ENCODE measurements around the gene SPNS2. TPM values are rescaled to one million over a fixed set of nuclear protein-coding genes. Genes with fewer than 3 reads are reported as not detected.

Gene SPNS2
- total RNA-seq, 2 donors from 2014 or later = 13.7 to 17.4 TPM

- Histone ChIP-seq H3K27ac (no peak overlapping the region), H3K4me1 (peaks cover 4% of the 10 kb centered on the region)
- DNase-seq = no peak
Observed at GRCh38 chr17:4497101-4497824, 1.4 kb upstream of the SPNS2 start.

GRCh38 chr17:4499431-4500190 lies 930 bp downstream of the SPNS2 start:
- intact Hi-C loops (cut with DNase I) = no loop called here
- no peak for DNase-seq
- H3K4me1 ChIP-seq = peaks cover 4% of the 10 kb centered on the region
- no peak for TF ChIP-seq CTCF (IDR thresholded peaks at IDR 0.05)
- peaks cover 10% of the 10 kb centered on the region for H3K27me3 ChIP-seq
- H3K4me3 ChIP-seq = peak overlapping the region; percentile 43
- H3K27ac ChIP-seq = peak overlapping the region; percentile 12
- H3K9ac ChIP-seq (ENCODE audit: low read depth in 2 of 2, low read length in 2 of 2) = peak overlapping the region; percentile 34 to 66
- no peaks in the 10 kb centered on the region for H3K9me3 ChIP-seq
- H3K36me3 ChIP-seq = no peaks in the 10 kb centered on the region

More at GRCh38 chr17:4497101-4497824, 1.4 kb upstream of the SPNS2 start:
- no peak for TF ChIP-seq CTCF (IDR thresholded peaks at IDR 0.05)
- H3K9me3 ChIP-seq = no peaks in the 10 kb centered on the region
- H3K9ac ChIP-seq (ENCODE audit: low read depth in 2 of 2, low read length in 2 of 2) = no peak overlapping the region
- H3K27me3 ChIP-seq = peaks cover 10% of the 10 kb centered on the region
- H3K4me3 ChIP-seq = no peak overlapping the region
- intact Hi-C loops (cut with DNase I) = no loop called here
- H3K36me3 ChIP-seq = no peaks in the 10 kb centered on the region

- intact Hi-C loops (cut with DNase I) = no loop called here
- H3K9me3 ChIP-seq = no peaks in the 10 kb centered on the region
- H3K4me1 ChIP-seq = peaks cover 4% of the 10 kb centered on the region
- DNase-seq = no peak
- H3K27ac ChIP-seq = peak overlapping the region; percentile 12
- TF ChIP-seq CTCF (IDR thresholded peaks at IDR 0.05) = no peak
- peaks cover 10% of the 10 kb centered on the region for H3K27me3 ChIP-seq
- peak overlapping the region; percentile 43 for H3K4me3 ChIP-seq
- no peaks in the 10 kb centered on the region for H3K36me3 ChIP-seq
- peak overlapping the region; percentile 24 to 34 for H3K9ac ChIP-seq (ENCODE audit: low read depth in 2 of 2, low read length in 2 of 2)
Observed at GRCh38 chr17:4500191-4500571, 1.5 kb downstream of the SPNS2 start.

GRCh38 chr17:4501295-4501949 lies 2.7 kb downstream of the SPNS2 start:
- Histone ChIP-seq H3K9ac (ENCODE audit: low read depth in 2 of 2, low read length in 2 of 2) (peak overlapping the region in 1 of 2 donors; percentile 12), H3K4me1 (peaks cover 4% of the 10 kb centered on the region), H3K27ac (no peak overlapping the region), H3K4me3 (no peak overlapping the region), H3K9me3 (no peaks in the 10 kb centered on the region), H3K27me3 (peaks cover 10% of the 10 kb centered on the region), H3K36me3 (no peaks in the 10 kb centered on the region)
- TF ChIP-seq CTCF (IDR thresholded peaks at IDR 0.05) = no peak
- no peak for DNase-seq
- intact Hi-C loops (cut with DNase I) = no loop called here

- H3K4me3 ChIP-seq = no peak overlapping the region
- no peaks in the 10 kb centered on the region for H3K9me3 ChIP-seq
- H3K9ac ChIP-seq (ENCODE audit: low read depth in 2 of 2, low read length in 2 of 2) = no peak overlapping the region
- DNase-seq = no peak
- H3K27me3 ChIP-seq = peaks cover 10% of the 10 kb centered on the region
- intact Hi-C loops (cut with DNase I) = no loop called here
- no peak for TF ChIP-seq CTCF (IDR thresholded peaks at IDR 0.05)
- no peaks in the 10 kb centered on the region for H3K36me3 ChIP-seq
- H3K4me1 ChIP-seq = peaks cover 4% of the 10 kb centered on the region
- no peak overlapping the region for H3K27ac ChIP-seq
Observed at GRCh38 chr17:4502466-4503154, 3.9 kb downstream of the SPNS2 start.

Data from colonic mucosa (tissue), 4 donors.